ENCODE measurements around the gene TRPM3. TPM values are rescaled to one million over a fixed set of nuclear protein-coding genes. Genes with fewer than 3 reads are reported as not detected.

Gene TRPM3
- total RNA-seq, 1 experiment from 2014 or later = not detected

- H3K27ac Mint-ChIP-seq (ENCODE audit: unreplicated experiment) = peak overlapping the region; percentile 40
- no TSS peak for BruUV-seq (replicated peaks)
- no peaks in the 10 kb centered on the region for H3K27me3 Mint-ChIP-seq (ENCODE audit: unreplicated experiment)
- TF ChIP-seq CTCF (IDR thresholded peaks at IDR 0.05; ENCODE audit: unreplicated experiment) = no peak
- CTCF ChIA-PET = no interaction called here
- no peaks in the 10 kb centered on the region for H3K9me3 Mint-ChIP-seq (ENCODE audit: low read depth, unreplicated experiment)
- H3K36me3 Mint-ChIP-seq (ENCODE audit: insufficient read depth, unreplicated experiment) = no peaks in the 10 kb centered on the region
- DNase-seq = peak; percentile 36
- H3K4me1 Mint-ChIP-seq (ENCODE audit: low read depth, unreplicated experiment) = peaks cover 19% of the 10 kb centered on the region
- H3K4me3 Mint-ChIP-seq (ENCODE audit: low read depth, unreplicated experiment) = peak overlapping the region; percentile 45
- intact Hi-C loops (cut with micrococcal nuclease; ENCODE audit: unreplicated experiment) = loop anchor here (5.0 kb wide), 2 partner anchors 68 to 122 kb away; partner anchors contain the start of gene KLF9
These were observed 640.9 kb downstream of the TRPM3 start for GRCh38 chr9:70480405-70480980.

GRCh38 chr9:70479880-70480291 is 641.5 kb downstream of the TRPM3 start:
- Mint-ChIP-seq H3K27ac (ENCODE audit: unreplicated experiment) (no peak overlapping the region), H3K4me1 (ENCODE audit: low read depth, unreplicated experiment) (peaks cover 19% of the 10 kb centered on the region), H3K9me3 (ENCODE audit: low read depth, unreplicated experiment) (no peaks in the 10 kb centered on the region), H3K27me3 (ENCODE audit: unreplicated experiment) (no peaks in the 10 kb centered on the region), H3K4me3 (ENCODE audit: low read depth, unreplicated experiment) (peak overlapping the region; percentile 45), H3K36me3 (ENCODE audit: insufficient read depth, unreplicated experiment) (no peaks in the 10 kb centered on the region)
- peak; percentile 43 for DNase-seq
- CTCF ChIA-PET = interaction anchor here (1.3 kb wide), 1 partner anchor 65 kb away, joined by 3 read pairs; the partner anchor contains the start of gene KLF9
- intact Hi-C loops (cut with micrococcal nuclease; ENCODE audit: unreplicated experiment) = loop anchor here (5.0 kb wide), 2 partner anchors 68 to 122 kb away; partner anchors contain the start of gene KLF9
- BruUV-seq (replicated peaks) = no TSS peak
- no peak for TF ChIP-seq CTCF (IDR thresholded peaks at IDR 0.05; ENCODE audit: unreplicated experiment)

Small RNA genes lying within 50 kb of the gene (microRNA-seq; reads per million reads assigned to microRNA genes)
- 2.8 reads per million for gene MIR204
